ENCODE data around the gene PMP22. TPM values are rescaled to one million over a fixed set of nuclear protein-coding genes. Genes with fewer than 3 reads are reported as not detected.
A peak's percentile ranks its signal among the peaks of the same experiment; 100 is the strongest.

PMP22 gene
- total RNA-seq, 2 donors from 2014 or later, result 0.36 TPM; not detected in 1

- Mint-ChIP-seq H3K36me3 (no peaks in the 10 kb centered on the region), H3K27ac (no peak overlapping the region)
Observed at GRCh38 chr17:15288859-15289258, 23.7 kb upstream of the PMP22 start.

GRCh38 chr17:15287538-15288267, 22.6 kb upstream of the PMP22 start:
- Mint-ChIP-seq H3K36me3 (no peaks in the 10 kb centered on the region), H3K27me3 (peaks cover 52 to 70% of the 10 kb centered on the region in 2 donors), H3K27ac (no peak overlapping the region), H3K4me1 (ENCODE audit: low read depth in 2 of 2) (no peaks in the 10 kb centered on the region), H3K4me3 (no peak overlapping the region), H3K9me3 (peaks cover 2% of the 10 kb centered on the region)
- ATAC-seq (no peak), DNase-seq (ENCODE audit: low spot score) (no peak)

More at GRCh38 chr17:15288859-15289258, 23.7 kb upstream of the PMP22 start:
- ATAC-seq, result no peak
- peaks cover 48 to 65% of the 10 kb centered on the region in 2 donors for H3K27me3 Mint-ChIP-seq
- no peaks in the 10 kb centered on the region for H3K9me3 Mint-ChIP-seq
- no peaks in the 10 kb centered on the region for H3K4me1 Mint-ChIP-seq (ENCODE audit: low read depth in 2 of 2)
- no peak for DNase-seq (ENCODE audit: low spot score)
- H3K4me3 Mint-ChIP-seq, result no peak overlapping the region

GRCh38 chr17:15285466-15285865, 20.3 kb upstream of the PMP22 start:
- no peak for DNase-seq (ENCODE audit: low spot score)
- Mint-ChIP-seq H3K27ac (no peak overlapping the region), H3K4me1 (ENCODE audit: low read depth in 2 of 2) (no peaks in the 10 kb centered on the region), H3K4me3 (no peak overlapping the region), H3K9me3 (peaks cover 3% of the 10 kb centered on the region), H3K36me3 (no peaks in the 10 kb centered on the region), H3K27me3 (peaks cover 49 to 67% of the 10 kb centered on the region in 2 donors)
- ATAC-seq, result no peak

GRCh38 chr17:15284537-15284936, 19.4 kb upstream of the PMP22 start:
- ATAC-seq (no peak), DNase-seq (ENCODE audit: low spot score) (no peak)
- H3K27ac Mint-ChIP-seq, result no peak overlapping the region
- H3K9me3 Mint-ChIP-seq, result peaks cover 3% of the 10 kb centered on the region
- H3K36me3 Mint-ChIP-seq, result no peaks in the 10 kb centered on the region
- H3K4me3 Mint-ChIP-seq, result no peak overlapping the region
- H3K27me3 Mint-ChIP-seq, result peaks cover 47 to 59% of the 10 kb centered on the region in 2 donors
- H3K4me1 Mint-ChIP-seq (ENCODE audit: low read depth in 2 of 2), result no peaks in the 10 kb centered on the region

- DNase-seq (ENCODE audit: low spot score), result no peak
- Mint-ChIP-seq H3K27ac (no peak overlapping the region), H3K27me3 (peaks cover 43 to 54% of the 10 kb centered on the region in 2 donors), H3K9me3 (peaks cover 3% of the 10 kb centered on the region), H3K36me3 (no peaks in the 10 kb centered on the region), H3K4me1 (ENCODE audit: low read depth in 2 of 2) (no peaks in the 10 kb centered on the region), H3K4me3 (no peak overlapping the region)
- no peak for ATAC-seq
Observed at GRCh38 chr17:15284107-15284506, 19.0 kb upstream of the PMP22 start.

- Mint-ChIP-seq H3K4me3 (no peak overlapping the region), H3K27ac (no peak overlapping the region), H3K9me3 (peaks cover 3% of the 10 kb centered on the region), H3K4me1 (ENCODE audit: low read depth in 2 of 2) (no peaks in the 10 kb centered on the region), H3K36me3 (no peaks in the 10 kb centered on the region), H3K27me3 (peaks cover 34 to 40% of the 10 kb centered on the region in 2 donors)
- no peak for ATAC-seq
- no peak for DNase-seq (ENCODE audit: low spot score)
Observed at GRCh38 chr17:15281909-15282308, 16.8 kb upstream of the PMP22 start.

- Mint-ChIP-seq H3K4me3 (no peak overlapping the region), H3K27me3 (peaks cover 26 to 28% of the 10 kb centered on the region in 2 donors), H3K27ac (no peak overlapping the region), H3K36me3 (no peaks in the 10 kb centered on the region), H3K4me1 (ENCODE audit: low read depth in 2 of 2) (no peaks in the 10 kb centered on the region), H3K9me3 (peaks cover 3% of the 10 kb centered on the region)
- ATAC-seq (no peak), DNase-seq (ENCODE audit: low spot score) (no peak)
Observed at GRCh38 chr17:15278924-15279477, 13.9 kb upstream of the PMP22 start.

- no peaks in the 10 kb centered on the region for H3K4me1 Mint-ChIP-seq (ENCODE audit: low read depth in 2 of 2)
- H3K27ac Mint-ChIP-seq, result no peak overlapping the region
- peaks cover 20 to 21% of the 10 kb centered on the region in 2 donors for H3K27me3 Mint-ChIP-seq
- no peaks in the 10 kb centered on the region for H3K36me3 Mint-ChIP-seq
- no peak overlapping the region for H3K4me3 Mint-ChIP-seq
- DNase-seq (ENCODE audit: low spot score) (no peak), ATAC-seq (no peak)
- peaks cover 3% of the 10 kb centered on the region for H3K9me3 Mint-ChIP-seq
Observed at GRCh38 chr17:15278380-15278779, 13.3 kb upstream of the PMP22 start.

GRCh38 chr17:15274017-15274416, 8.9 kb upstream of the PMP22 start:
- Mint-ChIP-seq H3K27me3 (peaks cover 0 to 9% of the 10 kb centered on the region in 2 donors), H3K4me1 (ENCODE audit: low read depth in 2 of 2) (peaks cover 6 to 16% of the 10 kb centered on the region in 2 donors), H3K4me3 (no peak overlapping the region), H3K9me3 (no peaks in the 10 kb centered on the region), H3K36me3 (no peaks in the 10 kb centered on the region), H3K27ac (no peak overlapping the region)
- ATAC-seq (no peak), DNase-seq (ENCODE audit: low spot score) (no peak)

GRCh38 chr17:15273141-15273793, 8.1 kb upstream of the PMP22 start:
- DNase-seq (ENCODE audit: low spot score) (no peak), ATAC-seq (no peak)
- Mint-ChIP-seq H3K4me1 (ENCODE audit: low read depth in 2 of 2) (peaks cover 6 to 16% of the 10 kb centered on the region in 2 donors), H3K27me3 (peaks cover 7 to 12% of the 10 kb centered on the region in 2 donors), H3K27ac (no peak overlapping the region), H3K9me3 (no peaks in the 10 kb centered on the region), H3K36me3 (no peaks in the 10 kb centered on the region), H3K4me3 (no peak overlapping the region)

GRCh38 chr17:15271741-15272140, 6.6 kb upstream of the PMP22 start:
- H3K9me3 Mint-ChIP-seq, result no peaks in the 10 kb centered on the region
- peaks cover 6 to 16% of the 10 kb centered on the region in 2 donors for H3K4me1 Mint-ChIP-seq (ENCODE audit: low read depth in 2 of 2)
- no peak overlapping the region for H3K4me3 Mint-ChIP-seq
- H3K27me3 Mint-ChIP-seq, result peaks cover 18 to 22% of the 10 kb centered on the region in 2 donors
- ATAC-seq (no peak), DNase-seq (ENCODE audit: low spot score) (no peak)
- H3K36me3 Mint-ChIP-seq, result no peaks in the 10 kb centered on the region
- H3K27ac Mint-ChIP-seq, result no peak overlapping the region

- DNase-seq (ENCODE audit: low spot score) (no peak), ATAC-seq (peak in 1 of 2 donors; percentile 57)
- H3K27me3 Mint-ChIP-seq, result peaks cover 20 to 32% of the 10 kb centered on the region in 2 donors
- H3K4me3 Mint-ChIP-seq, result no peak overlapping the region
- H3K36me3 Mint-ChIP-seq, result no peaks in the 10 kb centered on the region
- peaks cover 6 to 16% of the 10 kb centered on the region in 2 donors for H3K4me1 Mint-ChIP-seq (ENCODE audit: low read depth in 2 of 2)
- no peaks in the 10 kb centered on the region for H3K9me3 Mint-ChIP-seq
- H3K27ac Mint-ChIP-seq, result no peak overlapping the region
Observed at GRCh38 chr17:15270628-15271381, 5.7 kb upstream of the PMP22 start.

- H3K9me3 Mint-ChIP-seq, result no peaks in the 10 kb centered on the region
- H3K27me3 Mint-ChIP-seq, result peaks cover 29 to 42% of the 10 kb centered on the region in 2 donors
- ATAC-seq (no peak), DNase-seq (ENCODE audit: low spot score) (no peak)
- peaks cover 6 to 16% of the 10 kb centered on the region in 2 donors for H3K4me1 Mint-ChIP-seq (ENCODE audit: low read depth in 2 of 2)
- H3K4me3 Mint-ChIP-seq, result no peak overlapping the region
- no peak overlapping the region for H3K27ac Mint-ChIP-seq
- no peaks in the 10 kb centered on the region for H3K36me3 Mint-ChIP-seq
Observed at GRCh38 chr17:15269780-15270089, 4.6 kb upstream of the PMP22 start.
